K562 (cell line): Measurements from ENCODE around the gene DCAF7. TPM values are rescaled to one million over a fixed set of nuclear protein-coding genes. Genes with fewer than 3 reads are reported as not detected.

Source experiments
- ATAC-seq: fragments of 200-7000 bp; cut with Tn5 transposase; 3 replicates; pipeline ENCODE4 v1.9.1; 2020; ENCODE audit warnings: moderate library complexity
- BruUV-seq: library from RNA; stranded (reverse); fragments of 400-500 nt; replicated peaks from 2 replicates; lab custom pipeline; 2021; lab: Mats Ljungman, UMichigan
- CTCF ChIA-PET: fragments of 300-600 bp; formaldehyde crosslinking; extraction: SDS; loops from one replicate; lab custom pipeline; 2021; ENCODE audit warnings: low intra/inter-chr PET ratio; lab: Yijun Ruan, JAX
- POLR2A ChIA-PET: fragments of 300-600, 350-650 bp; sonication (Branson Sonifier 250); formaldehyde crosslinking; extraction: SDS; loops from one replicate; lab custom pipeline; 2021; ENCODE audit warnings: antibody characterized with exemption, inconsistent platforms; lab: Yijun Ruan, JAX
- DNase-seq, 4 experiments: peaks; one replicate each; pipeline versions ENCODE4 v3.0.0 to v3.0.0-alpha.2; 2011 to 2018; ENCODE audit warnings: low spot score in 3 of 4, mixed read lengths in 3 of 4; ENCODE audit errors: extremely low read depth in 1 of 4
- FAIRE-seq: peaks from 2 replicates; lab custom pipeline; 2011; peaks lifted over from hg19 to GRCh38; lab: Jason Lieb, UNC
- H2AFZ ChIP-seq: 2 replicates; pipeline ENCODE4 v1.6.0; 2011; ENCODE audit warnings: low read depth, low read length, control low read depth, inconsistent platforms
- H3K27ac ChIP-seq: fragments of 200-600 bp; 3 replicates; pipeline ENCODE4 v1.8.0; 2011; ENCODE audit warnings: low read depth, mild to moderate bottlenecking, control low read depth, inconsistent platforms, low read length, moderate library complexity, mixed read lengths; ENCODE audit errors: extremely low read depth
- H3K27me3 ChIP-seq, 2 experiments: fragments of 300-600 bp in 1 of 2; 2 replicates in 1 of 2; 3 replicates in 1 of 2; pipeline versions ENCODE4 v1.6.0 to v1.8.0; 2011; ENCODE audit warnings: inconsistent platforms in 2 of 2, low read length in 2 of 2, mild to moderate bottlenecking in 1 of 2, mixed read lengths in 1 of 2, moderate library complexity in 1 of 2; ENCODE audit not compliant: control insufficient read depth in 2 of 2, insufficient read depth in 2 of 2
- H3K36me3 ChIP-seq: fragments of 300-600 bp; 3 replicates; pipeline ENCODE4 v1.8.0; 2011; ENCODE audit warnings: mild to moderate bottlenecking, low read length, inconsistent platforms; ENCODE audit not compliant: control insufficient read depth, insufficient read depth
- H3K4me1 ChIP-seq, 2 experiments: fragments of 200-600 bp in 1 of 2; replicated peaks in 1 of 2; 2 replicates in 1 of 2; 3 replicates in 1 of 2; pipeline versions ENCODE4 v1.5.1 to v1.8.0; 2011; ENCODE audit warnings: inconsistent platforms in 2 of 2, low read length in 2 of 2, mild to moderate bottlenecking in 1 of 2, mixed read lengths in 1 of 2, moderate library complexity in 1 of 2; ENCODE audit not compliant: control insufficient read depth in 2 of 2, insufficient read depth in 2 of 2
- H3K4me2 ChIP-seq: 2 replicates; pipeline ENCODE4 v1.6.1; 2011; ENCODE audit warnings: low read length, control low read depth, inconsistent platforms, mixed read lengths; ENCODE audit not compliant: insufficient read depth
- H3K4me3 ChIP-seq: fragments of 200-600 bp; sonication (generic), shearing (Covaris generic); 2 replicates; pipeline ENCODE4 v1.5.1; 2016; ENCODE audit warnings: control low read depth, inconsistent platforms
- H3K79me2 ChIP-seq: fragments of 200-600 bp; 3 replicates; pipeline ENCODE4 v1.8.0; 2011; ENCODE audit warnings: low read length, inconsistent platforms; ENCODE audit not compliant: control insufficient read depth, insufficient read depth
- H3K9ac ChIP-seq, 2 experiments: 2 replicates each; pipeline versions ENCODE4 v1.6.0 to v1.6.1; 2011; ENCODE audit warnings: low read depth in 2 of 2, low read length in 2 of 2, control low read depth in 1 of 2, inconsistent platforms in 1 of 2, mild to moderate bottlenecking in 1 of 2, mixed read lengths in 1 of 2; ENCODE audit not compliant: insufficient read depth in 1 of 2
- H3K9me1 ChIP-seq: one replicate; pipeline ENCODE4 v1.6.0; 2011; ENCODE audit warnings: inconsistent platforms, mild to moderate bottlenecking, low read length, moderate library complexity; ENCODE audit not compliant: control insufficient read depth, insufficient read depth
- H3K9me3 ChIP-seq: replicated peaks from 2 replicates; pipeline ENCODE4 v1.5.1; 2011; ENCODE audit warnings: low read depth, low read length, inconsistent platforms; ENCODE audit not compliant: control insufficient read depth, insufficient read depth
- H4K20me1 ChIP-seq: replicated peaks from 2 replicates; pipeline ENCODE4 v1.6.1; 2011; ENCODE audit warnings: low read length, inconsistent platforms, mixed read lengths; ENCODE audit not compliant: control insufficient read depth, insufficient read depth
- NFIC ChIP-seq: fragments of 450-650 bp; IDR thresholded peaks from 2 replicates; pipeline ENCODE4 v1.6.1; 2017; ENCODE audit warnings: mild to moderate bottlenecking, inconsistent platforms
- POLR2G ChIP-seq: fragments of 200-400 bp; formaldehyde crosslinking; IDR thresholded peaks from 2 replicates; pipeline ENCODE4 v1.6.1; 2017; ENCODE audit warnings: low read depth, mild to moderate bottlenecking, antibody characterized with exemption, low read length, moderate library complexity
- RUNX1 ChIP-seq: sonication (generic); IDR thresholded peaks from 2 replicates; pipeline ENCODE4 v1.6.1; 2016; ENCODE audit warnings: antibody characterized with exemption, low read depth
- SIRT6 ChIP-seq: IDR thresholded peaks from one replicate; pipeline ENCODE4 v1.6.1; 2012; ENCODE audit warnings: low read depth, mild to moderate bottlenecking, control low read depth, inconsistent platforms, low read length, moderate library complexity
- ZBTB33 ChIP-seq: sonication (generic); formaldehyde crosslinking; IDR thresholded peaks from 2 replicates; pipeline ENCODE4 v1.8.1; 2023; ENCODE audit warnings: mild to moderate bottlenecking, missing genetic modification reagents
- ZNF696 ChIP-seq: fragments of 250-450 bp; sonication (Bioruptor Pico); conservative IDR thresholded peaks from 2 replicates; pipeline ENCODE4 v1.4.0; 2020; ENCODE audit warnings: mild to moderate bottlenecking, moderate library complexity
- ZZZ3 ChIP-seq: fragments of 450-650 bp; IDR thresholded peaks from 2 replicates; pipeline ENCODE4 v1.6.1; 2016; ENCODE audit warnings: antibody characterized with exemption, mild to moderate bottlenecking, moderate library complexity
- WGBS: fragments of 100-300 bp; shearing (Covaris generic); methylation state at CpG from one replicate; pipeline ENCODE4 v1.1.6; 2016; ENCODE audit warnings: low coverage, mixed read lengths; ENCODE audit not compliant: insufficient coverage; ENCODE audit errors: missing lambda C conversion rate; 5-methylcytosine and 5-hydroxymethylcytosine counted together
- in situ Hi-C: fragments of 300-500 bp; cut with MboI; formaldehyde crosslinking; loops from 4 replicates; pipeline ENCODE4 v1.15.0; 2018; ENCODE audit warnings: inconsistent platforms, mixed read lengths
- intact Hi-C: fragments of 100-400 bp; cut with micrococcal nuclease; formaldehyde crosslinking; loops from 2 replicates; pipeline ENCODE4 v1.14.2; 2022
- polyA plus RNA-seq, 8 experiments: library from polyadenylated mRNA; depleted of rRNA in 4 of 8; stranded (reverse) in 5 of 8; unstranded in 3 of 8; fragments of >200 nt; fragmentation: Nextera tagmentation in 2 of 8; fragmentation: Illumina TruSeq in 1 of 8; extraction: Ambion mirVana in 2 of 8; extraction: Trizol in 1 of 8; gene quantifications; 2 replicates each; pipeline versions ENCODE4 v1.2.1 to v1.2.3, GENCODE V29; 2011 to 2014; ENCODE audit warnings: inconsistent platforms in 1 of 8, missing spikeins in 1 of 8
- total RNA-seq, 7 experiments: library from RNA; depleted of rRNA in 6 of 7; stranded (reverse); fragments of >200 nt in 6 of 7; fragmentation: Illumina TruSeq in 2 of 7; extraction: Trizol in 2 of 7; gene quantifications; 2 replicates each; pipeline versions ENCODE4 v1.2.1 to v1.2.3, GENCODE V29; 2011 to 2021; ENCODE audit warnings: low replicate concordance in 1 of 7

DCAF7 gene
- total and polyA plus RNA-seq, 9 of the 15 experiments (the other 6 are each of a cell fraction or from before 2014, with no cell fraction given) = 30.8 to 123 (median 40.2) TPM

- Histone ChIP-seq H3K4me2 (no peak overlapping the region), H3K4me1 (no peaks in the 10 kb centered on the region; a peak in 1 of 5 replicates), H3K27me3 (peaks cover 28 to 49% of the 10 kb centered on the region in 2 experiments; a peak in 4 of 5 replicates), H3K79me2 (no peaks in the 10 kb centered on the region), H4K20me1 (0 out of 2 replicates have a peak, but pooled peaks cover 5% of the 10 kb centered on the region), H3K36me3 (no peaks in the 10 kb centered on the region), H3K4me3 (no peak overlapping the region), H3K9me1 (no peaks in the 10 kb centered on the region), H2AFZ (no peak overlapping the region), H3K9ac (no peak overlapping the region), H3K27ac (no peak overlapping the region), H3K9me3 (no peaks in the 10 kb centered on the region)
- in situ Hi-C loops = no loop called here
- TF ChIP-seq ZNF696 (CRISPR knock-in tag) (no peak), SIRT6 (no peak), POLR2G (no peak), NFIC (no peak), ZZZ3 (no peak), RUNX1 (no peak), ZBTB33 (CRISPR knock-in tag) (no peak)
- ATAC-seq (no peak), DNase-seq (no peak), FAIRE-seq (no peak)
- 0% methylated on average over 2 of the region's 2 CpGs for WGBS
- ChIA-PET POLR2A (no interaction called here), CTCF (interaction anchor here (0.6 kb wide), 1 partner anchor 584 kb away, joined by 3 read pairs; no protein-coding TSS in a partner anchor)
- no TSS peak for BruUV-seq
- intact Hi-C loops = no loop called here
Observed at GRCh38 chr17:63514974-63515373, 35.3 kb upstream of the DCAF7 start.
